ENCODE results near the gene HECTD3.
"Not testable (repeated sequence)": the region's sequence is repeated elsewhere in the genome, so short reads cannot be mapped to it uniquely, and the experiment has no call there.

The HECTD3 gene

DNA sequence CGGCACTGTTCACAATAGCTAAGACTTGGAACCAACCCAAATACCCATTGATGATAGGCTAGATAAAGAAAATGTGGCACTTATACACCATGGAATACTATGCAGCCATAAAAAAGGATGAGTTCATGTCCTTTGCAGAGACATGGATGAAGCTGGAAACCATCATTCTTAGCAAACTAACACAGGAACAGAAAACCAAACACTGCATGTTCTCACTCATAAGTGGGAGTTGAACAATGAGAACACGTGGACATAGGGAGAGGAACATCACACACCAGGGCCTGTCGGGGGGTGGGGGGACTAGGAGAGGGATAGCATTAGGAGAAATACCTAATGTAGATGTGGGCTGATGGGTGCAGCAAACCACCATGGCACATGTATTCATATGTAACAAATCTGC is 55.0 kb downstream of the HECTD3 start:
- H2AK5ac ChIP-seq (ENCODE audit: low read length); H2BK5ac ChIP-seq (ENCODE audit: low read depth, low read length, poor library complexity); H3K4ac ChIP-seq (ENCODE audit: low read depth, low read length); H4K12ac ChIP-seq (ENCODE audit: low read depth, low read length); H3K27me3 ChIP-seq (ENCODE audit: insufficient read depth, low read length); H3K9ac ChIP-seq (ENCODE audit: low read length); H3K4me1 ChIP-seq (ENCODE audit: control insufficient read depth in 1 of 2, insufficient read depth in 2 of 2, low read length in 2 of 2); H3K18ac ChIP-seq (ENCODE audit: low read length); H3K23ac ChIP-seq (ENCODE audit: low read length); H3K14ac ChIP-seq (ENCODE audit: low read length); H3K79me2 ChIP-seq (ENCODE audit: control insufficient read depth, insufficient read depth, low read length, poor library complexity); H4K91ac ChIP-seq (ENCODE audit: low read depth, low read length); H3K79me1 ChIP-seq (ENCODE audit: low read length); H2AFZ ChIP-seq (ENCODE audit: insufficient read depth, low read length, poor library complexity); H3K9me3 ChIP-seq (ENCODE audit: insufficient read depth, low read depth, low read length); H4K8ac ChIP-seq (ENCODE audit: low read depth, low read length); H3K36me3 ChIP-seq (ENCODE audit: control insufficient read depth in 1 of 2, insufficient read depth in 2 of 2, low read length in 2 of 2); DNase-seq; H3K4me2 ChIP-seq (ENCODE audit: low read length); H3K4me3 ChIP-seq (ENCODE audit: low read depth, low read length); H3K27ac ChIP-seq (ENCODE audit: low read depth, low read length); H2BK12ac ChIP-seq (ENCODE audit: low read length); H2BK120ac ChIP-seq (ENCODE audit: insufficient read depth, low read length, poor library complexity): not testable (repeated sequence)
- no CpG with 5 or more reads among the region's 3 CpGs for WGBS (ENCODE audit: extremely low coverage, insufficient coverage, insufficient read length)
